Measurements from ENCODE around the gene TAPBP.
A peak's percentile ranks its signal among the peaks of the same experiment; 100 is the strongest.

TAPBP gene

GRCh38 chr6:33251395-33252012, 62.4 kb downstream of the TAPBP start:
- Histone ChIP-seq H3F3A (ENCODE audit: insufficient read depth, low read length) (no peaks in the 10 kb centered on the region), H3K27me3 (ENCODE audit: insufficient read depth, low read length) (no peaks in the 10 kb centered on the region), H3K36me3 (ENCODE audit: insufficient read depth, low read length) (peaks cover 12% of the 10 kb centered on the region; the same call in 1 of the 2 replicates), H3K4me2 (ENCODE audit: low read length) (no peak overlapping the region), H3K9me2 (ENCODE audit: low read depth, low read length) (no peaks in the 10 kb centered on the region), H3K4me1 (ENCODE audit: insufficient read depth, low read length, severe bottlenecking) (peaks cover 24% of the 10 kb centered on the region), H4K20me1 (ENCODE audit: insufficient read depth, low read length) (no peaks in the 10 kb centered on the region), H3K9ac (ENCODE audit: low read length) (no peak overlapping the region), H3K9me3 (ENCODE audit: low read length) (no peaks in the 10 kb centered on the region), H2AFZ (ENCODE audit: low read length) (no peak overlapping the region), H3K27ac (ENCODE audit: low read depth, low read length, poor library complexity, severe bottlenecking) (no peak overlapping the region), H3K79me2 (ENCODE audit: insufficient read depth, low read length) (no peaks in the 10 kb centered on the region), H3K4me3 (ENCODE audit: low read depth, low read length, poor library complexity, severe bottlenecking) (no peak overlapping the region)
- TF ChIP-seq EZH2 (IDR thresholded peaks at IDR 0.05; ENCODE audit: borderline replicate concordance, low read length) (no peak), CTCF (IDR thresholded peaks at IDR 0.05; ENCODE audit: low read length) (no peak)

- no peak for TF ChIP-seq CTCF (IDR thresholded peaks at IDR 0.05; ENCODE audit: low read length)
- TF ChIP-seq EZH2 (IDR thresholded peaks at IDR 0.05; ENCODE audit: borderline replicate concordance, low read length), result no peak
- H3K9me2 ChIP-seq (ENCODE audit: low read depth, low read length), result no peaks in the 10 kb centered on the region
- no peak overlapping the region for H2AFZ ChIP-seq (ENCODE audit: low read length)
- H3K4me1 ChIP-seq (ENCODE audit: insufficient read depth, low read length, severe bottlenecking), result peaks cover 24% of the 10 kb centered on the region
- no peak overlapping the region; the same call in 1 of the 2 replicates for H3K9ac ChIP-seq (ENCODE audit: low read length)
- H3K9me3 ChIP-seq (ENCODE audit: low read length), result no peaks in the 10 kb centered on the region
- H3K27ac ChIP-seq (ENCODE audit: low read depth, low read length, poor library complexity, severe bottlenecking), result no peak overlapping the region
- H3K79me2 ChIP-seq (ENCODE audit: insufficient read depth, low read length), result no peaks in the 10 kb centered on the region
- no peak overlapping the region for H3K4me3 ChIP-seq (ENCODE audit: low read depth, low read length, poor library complexity, severe bottlenecking)
- peaks cover 12% of the 10 kb centered on the region; the same call in 1 of the 2 replicates for H3K36me3 ChIP-seq (ENCODE audit: insufficient read depth, low read length)
- H3K4me2 ChIP-seq (ENCODE audit: low read length), result no peak overlapping the region
- no peaks in the 10 kb centered on the region for H4K20me1 ChIP-seq (ENCODE audit: insufficient read depth, low read length)
- no peaks in the 10 kb centered on the region for H3F3A ChIP-seq (ENCODE audit: insufficient read depth, low read length)
- H3K27me3 ChIP-seq (ENCODE audit: insufficient read depth, low read length), result no peaks in the 10 kb centered on the region
Observed at GRCh38 chr6:33250731-33251130, 63.1 kb downstream of the TAPBP start.

GRCh38 chr6:33249732-33250630, 63.9 kb downstream of the TAPBP start:
- Histone ChIP-seq H3K36me3 (ENCODE audit: insufficient read depth, low read length) (peaks cover 12% of the 10 kb centered on the region; the same call in 1 of the 2 replicates), H3K79me2 (ENCODE audit: insufficient read depth, low read length) (no peaks in the 10 kb centered on the region), H3F3A (ENCODE audit: insufficient read depth, low read length) (no peaks in the 10 kb centered on the region), H3K9me3 (ENCODE audit: low read length) (no peaks in the 10 kb centered on the region), H3K27me3 (ENCODE audit: insufficient read depth, low read length) (no peaks in the 10 kb centered on the region), H3K9ac (ENCODE audit: low read length) (peak overlapping the region; percentile 90), H4K20me1 (ENCODE audit: insufficient read depth, low read length) (no peaks in the 10 kb centered on the region), H3K9me2 (ENCODE audit: low read depth, low read length) (no peaks in the 10 kb centered on the region), H3K4me3 (ENCODE audit: low read depth, low read length, poor library complexity, severe bottlenecking) (peak overlapping the region; percentile 76), H3K4me2 (ENCODE audit: low read length) (peak overlapping the region; percentile 93), H3K27ac (ENCODE audit: low read depth, low read length, poor library complexity, severe bottlenecking) (peak overlapping the region; percentile 63), H3K4me1 (ENCODE audit: insufficient read depth, low read length, severe bottlenecking) (peaks cover 24% of the 10 kb centered on the region), H2AFZ (ENCODE audit: low read length) (no peak overlapping the region)
- TF ChIP-seq CTCF (IDR thresholded peaks at IDR 0.05; ENCODE audit: low read length), result no peak; the same call in 1 of the 2 replicates

All from OCI-LY1 (cell line).